Aorta (tissue), 5 donors: Measurements from ENCODE around the gene C1orf232. TPM values are rescaled to one million over a fixed set of nuclear protein-coding genes. Genes with fewer than 3 reads are reported as not detected.

Experiments
- ATAC-seq: fragments of 200-7000 bp; cut with Tn5 transposase; one replicate; pipeline ENCODE4 v1.9.1; 2022; ENCODE audit warnings: moderate library complexity; ENCODE audit not compliant: low FRiP score
- DNase-seq, 2 donors: peaks; one replicate each; pipeline ENCODE4 v3.0.0-alpha.2; 2020
- H3K27ac ChIP-seq, 2 donors: one replicate each; pipeline ENCODE4 v1.5.1; 2013; ENCODE audit warnings: low read length in 2 of 2, mild to moderate bottlenecking in 2 of 2, moderate library complexity in 2 of 2, control low read depth in 1 of 2, inconsistent platforms in 1 of 2, low read depth in 1 of 2
- H3K27me3 ChIP-seq, 2 donors: one replicate each; pipeline ENCODE4 v1.6.1; 2013; ENCODE audit warnings: control low read depth in 1 of 2, low read length in 1 of 2, mild to moderate bottlenecking in 1 of 2, moderate library complexity in 1 of 2; ENCODE audit not compliant: insufficient read depth in 2 of 2, control insufficient read depth in 1 of 2
- H3K36me3 ChIP-seq, 2 donors: one replicate each; pipeline ENCODE4 v1.6.1; 2013; ENCODE audit warnings: control low read depth in 1 of 2, low read length in 1 of 2, mild to moderate bottlenecking in 1 of 2; ENCODE audit not compliant: insufficient read depth in 2 of 2, control insufficient read depth in 1 of 2
- H3K4me1 ChIP-seq, 2 donors: one replicate each; pipeline ENCODE4 v1.6.1; 2013; ENCODE audit warnings: low read length in 2 of 2, control low read depth in 1 of 2, mild to moderate bottlenecking in 1 of 2, moderate library complexity in 1 of 2; ENCODE audit not compliant: insufficient read depth in 2 of 2, control insufficient read depth in 1 of 2
- H3K4me3 ChIP-seq, 2 donors: one replicate each; pipeline ENCODE4 v1.5.1; 2013; ENCODE audit warnings: low read length in 2 of 2, control low read depth in 1 of 2, mild to moderate bottlenecking in 1 of 2
- H3K9me3 ChIP-seq: one replicate; pipeline ENCODE4 v1.6.1; 2013; ENCODE audit warnings: mild to moderate bottlenecking, low read length; ENCODE audit not compliant: control insufficient read depth
- WGBS, 2 donors: extraction: QIAGEN DNeasy Blood & Tissue Kit; methylation state at CpG; one replicate each; pipeline ENCODE4 v1.1.7; 2013; 5-methylcytosine and 5-hydroxymethylcytosine counted together
- intact Hi-C, 2 donors: fragments of 100-400 bp; cut with DNase I; formaldehyde crosslinking; loops; one replicate each; pipeline versions ENCODE4 v1.14.2 to v1.15.0; 2022
- long read RNA-seq, 2 donors: library from polyadenylated mRNA; unstranded; transcript quantifications; one replicate each; pipeline ENCODE4 v2.0.0, GENCODE V29; 2020 to 2021
- polyA plus RNA-seq, 2 donors: library from polyadenylated mRNA; stranded (reverse); fragments of 200-250 nt; gene quantifications; one replicate each; pipeline ENCODE4 v1.2.3, GENCODE V29; 2013
- total RNA-seq, 2 donors: library from RNA; stranded (reverse); fragmentation: NEBNext Ultra II Directional; extraction: Animal tissue kit (Norgen Biotek cat#: 25700); gene quantifications; one replicate each; pipeline ENCODE4 v1.2.1, GENCODE V29; 2021
- donor health status: healthy with polysubstance abuse.
- donor health status: Bipolar disorder and iron deficiency.
- donor health status: DM: no; HTN: no; CAD: no.
- donor health status: DM: no; HTN: no; CAD: no.
- donor health status: DM: yes; HTN: yes; CAD: no.

Gene C1orf232
- not detected for total RNA-seq
- not detected for polyA plus RNA-seq
- long read RNA-seq, donor 1, result 0 reads
- long read RNA-seq, donor 2, result 0 reads

- H3K27me3 ChIP-seq, result no peaks in the 10 kb centered on the region
- H3K27ac ChIP-seq, result no peak within 1 kb of the TSS
- no peak for DNase-seq
- 71 to 77% methylated on average over 5 of the region's 5 CpGs for WGBS, 2 donors
- H3K36me3 ChIP-seq, result no peaks in the 10 kb centered on the region
- H3K4me1 ChIP-seq, result no peaks in the 10 kb centered on the region
- intact Hi-C loops, result loop anchor here in 1 of 2 donors (2.0 to 5.0 kb wide), 2 partner anchors 56 to 152 kb away; partner anchors contain the start of gene PDIK1L
- no peak for ATAC-seq
- H3K4me3 ChIP-seq, result peak within 1 kb of the TSS; percentile 44 to 52
- no peaks in the 10 kb centered on the region for H3K9me3 ChIP-seq
These were observed at the start of gene C1orf232 for GRCh38 chr1:26168410-26169197. Gene C1orf232 (minus strand): TSS chr1:26168963. CDS start chr1:26168499, 464 bp downstream.

DNA sequence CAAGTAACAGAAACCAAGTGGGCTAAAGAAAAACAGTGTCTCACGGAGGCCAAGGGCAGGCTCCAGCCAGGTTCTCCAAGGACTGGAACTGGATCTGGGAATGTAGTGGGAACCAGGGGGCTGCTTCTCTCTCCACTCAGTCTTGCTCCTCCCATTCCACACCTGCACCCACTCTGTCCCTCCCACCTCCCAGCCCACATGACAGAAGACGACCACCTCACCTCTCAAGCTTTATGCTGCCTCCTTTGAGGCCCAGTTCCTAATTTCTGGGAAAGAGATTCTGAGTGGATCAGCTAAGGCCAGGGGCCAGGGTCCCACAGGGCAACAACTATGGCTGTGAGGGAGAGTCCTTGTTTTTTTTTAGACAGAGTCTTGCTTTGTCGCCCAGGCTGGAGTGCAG lies 46.5 kb upstream of the C1orf232 start:
- peak in 1 of 2 donors; percentile 23 for DNase-seq
- WGBS, 2 donors, result 51 to 52% methylated on average over 3 of the region's 3 CpGs
- Histone ChIP-seq H3K36me3 (no peaks in the 10 kb centered on the region), H3K4me3 (no peak overlapping the region), H3K27me3 (no peaks in the 10 kb centered on the region), H3K27ac (no peak overlapping the region), H3K4me1 (no peaks in the 10 kb centered on the region), H3K9me3 (no peaks in the 10 kb centered on the region)
- intact Hi-C loops, result no loop called here
- no peak for ATAC-seq

DNA sequence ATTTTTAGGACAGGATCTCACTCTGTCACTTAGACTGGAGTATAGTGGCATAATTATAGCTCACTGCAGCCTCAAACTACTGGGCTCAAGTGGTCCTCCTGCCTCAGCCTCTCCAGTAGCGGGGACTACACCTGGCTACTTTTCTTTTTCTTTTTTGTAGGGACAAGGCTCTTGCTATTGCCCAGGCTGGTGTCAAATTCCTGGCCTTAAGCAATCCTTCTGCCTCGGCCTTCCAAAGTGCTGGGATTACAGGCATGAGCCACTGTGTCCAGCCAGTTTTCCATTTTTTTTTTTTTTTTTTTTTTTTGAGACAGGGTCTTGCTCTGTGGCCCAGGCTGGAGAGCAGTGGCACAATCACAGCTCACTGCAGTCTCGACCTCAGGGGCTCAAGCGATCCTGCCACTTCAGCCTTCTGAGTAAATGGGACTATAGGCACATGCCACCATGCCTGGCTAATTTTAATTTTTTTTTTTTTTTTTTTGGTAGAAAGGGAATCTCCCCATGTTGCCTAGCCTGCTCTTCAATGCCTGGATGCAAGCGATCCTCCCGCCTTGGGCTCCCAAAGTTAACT lies 44.7 kb upstream of the C1orf232 start:
- no peak overlapping the region for H3K27ac ChIP-seq
- H3K9me3 ChIP-seq, result no peaks in the 10 kb centered on the region
- no peaks in the 10 kb centered on the region for H3K27me3 ChIP-seq
- ATAC-seq (no peak), DNase-seq (no peak)
- H3K36me3 ChIP-seq, result no peaks in the 10 kb centered on the region
- 89% methylated on average over 5 to 6 of the region's 6 CpGs for WGBS, 2 donors
- H3K4me1 ChIP-seq, result no peaks in the 10 kb centered on the region
- intact Hi-C loops, result no loop called here
- H3K4me3 ChIP-seq, result no peak overlapping the region

DNA sequence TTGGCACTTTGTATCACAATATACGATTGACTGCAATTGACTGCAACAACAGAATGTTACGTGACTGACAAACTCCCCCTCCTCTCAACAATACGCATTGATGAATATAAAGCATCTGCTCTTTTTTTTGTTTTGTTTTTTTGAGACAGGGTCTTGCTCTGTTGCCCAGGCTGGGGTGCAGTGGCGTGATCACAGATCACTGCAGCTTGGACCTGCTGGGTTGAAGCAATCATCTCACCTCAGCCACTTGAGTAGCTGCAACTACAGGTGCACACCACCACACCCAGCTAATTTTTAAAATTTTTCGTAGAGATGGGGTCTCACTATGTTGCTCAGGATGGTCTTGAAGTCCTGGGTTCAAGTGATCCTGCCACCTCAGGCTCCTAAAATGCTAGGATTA lies 44.0 kb upstream of the C1orf232 start:
- 85 to 86% methylated on average over 5 of the region's 5 CpGs for whole genome bisulfite sequencing, 2 donors
- H3K36me3 ChIP-seq, result no peaks in the 10 kb centered on the region
- H3K27me3 ChIP-seq, result no peaks in the 10 kb centered on the region
- H3K27ac ChIP-seq, result no peak overlapping the region
- no peaks in the 10 kb centered on the region for H3K9me3 ChIP-seq
- ATAC-seq (no peak), DNase-seq (no peak)
- intact Hi-C loops, result no loop called here
- no peak overlapping the region for H3K4me3 ChIP-seq
- H3K4me1 ChIP-seq, result no peaks in the 10 kb centered on the region

GRCh38 chr1:26210147-26210870 lies 41.5 kb upstream of the C1orf232 start:
- intact Hi-C loops, result no loop called here
- WGBS, 2 donors, result 85 to 86% methylated on average over 5 of the region's 5 CpGs

DNA sequence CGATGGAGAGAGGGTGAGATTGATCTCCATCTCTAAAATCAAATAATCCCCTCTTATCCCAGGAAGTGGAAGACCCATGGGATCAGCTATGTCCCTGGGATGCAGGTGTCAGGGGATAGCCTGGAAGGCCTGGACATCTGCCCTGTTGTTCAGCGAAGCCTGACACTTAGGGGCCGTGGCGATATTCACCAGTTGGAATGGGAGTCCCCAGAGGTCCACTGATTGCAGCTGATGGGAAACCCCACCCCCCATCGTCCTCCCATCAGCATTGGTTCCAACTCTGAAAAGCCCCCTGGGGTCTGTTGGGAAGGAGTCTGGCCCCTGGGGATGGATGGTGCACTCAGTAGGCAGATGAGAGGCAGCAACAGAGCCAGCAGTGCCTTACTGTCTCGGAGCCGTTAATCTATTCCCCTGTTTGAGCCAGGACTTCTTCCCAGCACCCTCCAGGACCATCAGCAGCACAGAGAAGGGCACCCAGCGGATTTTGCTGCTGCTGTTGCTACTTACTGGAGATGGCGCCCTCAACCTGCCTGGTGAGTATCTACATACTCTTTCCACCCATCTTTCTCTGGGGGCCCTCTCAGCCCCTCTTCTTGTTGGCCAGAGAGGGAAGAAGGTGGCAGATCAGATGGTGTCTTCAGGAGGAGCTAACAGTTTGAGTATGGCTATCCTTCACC lies 35.0 kb upstream of the C1orf232 start:
- no peak overlapping the region for H3K27ac ChIP-seq
- H3K9me3 ChIP-seq, result no peaks in the 10 kb centered on the region
- ATAC-seq (no peak), DNase-seq (no peak)
- intact Hi-C loops, result no loop called here
- H3K27me3 ChIP-seq, result no peaks in the 10 kb centered on the region
- H3K4me3 ChIP-seq, result no peak overlapping the region
- no peaks in the 10 kb centered on the region for H3K36me3 ChIP-seq
- no peaks in the 10 kb centered on the region for H3K4me1 ChIP-seq
- WGBS, 2 donors, result 66 to 73% methylated on average over 9 of the region's 9 CpGs

More at GRCh38 chr1:26210147-26210870, 41.5 kb upstream of the C1orf232 start:
- H3K9me3 ChIP-seq, result no peaks in the 10 kb centered on the region
- H3K4me1 ChIP-seq, result no peaks in the 10 kb centered on the region
- no peaks in the 10 kb centered on the region for H3K27me3 ChIP-seq
- no peaks in the 10 kb centered on the region for H3K36me3 ChIP-seq
- H3K27ac ChIP-seq, result no peak overlapping the region
- DNase-seq, result no peak
- no peak for ATAC-seq
- H3K4me3 ChIP-seq, result no peak overlapping the region

GRCh38 chr1:26200413-26200812 lies 31.6 kb upstream of the C1orf232 start:
- 93 to 96% methylated on average over 5 of the region's 5 CpGs for WGBS, 2 donors
- Histone ChIP-seq H3K36me3 (no peaks in the 10 kb centered on the region), H3K4me1 (no peaks in the 10 kb centered on the region), H3K27ac (no peak overlapping the region), H3K4me3 (no peak overlapping the region), H3K27me3 (no peaks in the 10 kb centered on the region), H3K9me3 (no peaks in the 10 kb centered on the region)
- intact Hi-C loops, result no loop called here
- DNase-seq, result no peak
- ATAC-seq, result no peak

DNA sequence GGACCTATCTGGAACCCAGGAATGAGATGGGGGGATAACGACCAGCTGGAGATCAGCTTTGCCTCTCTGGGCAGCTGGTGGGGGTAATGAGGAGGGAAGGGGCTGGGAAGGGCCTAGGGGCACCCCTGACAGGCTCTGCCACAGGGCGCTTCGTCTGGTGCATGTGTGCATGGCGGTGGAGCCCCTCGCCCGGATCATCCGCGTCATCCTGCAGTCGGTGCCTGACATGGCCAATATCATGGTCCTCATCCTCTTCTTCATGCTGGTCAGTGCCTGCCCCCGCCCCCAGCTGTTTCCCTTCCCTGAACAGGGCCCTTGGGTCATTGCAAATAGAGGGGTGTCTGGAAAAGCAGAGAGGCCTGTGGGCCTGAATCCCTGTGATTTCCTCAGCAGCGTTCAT lies 29.1 kb upstream of the C1orf232 start:
- Histone ChIP-seq H3K27me3 (no peaks in the 10 kb centered on the region), H3K27ac (no peak overlapping the region), H3K36me3 (no peaks in the 10 kb centered on the region), H3K4me3 (no peak overlapping the region), H3K4me1 (no peaks in the 10 kb centered on the region), H3K9me3 (no peaks in the 10 kb centered on the region)
- DNase-seq (no peak), ATAC-seq (no peak)
- intact Hi-C loops, result no loop called here
- 82 to 91% methylated on average over 8 to 11 of the region's 11 CpGs for WGBS, 2 donors
